NT2/D1 (cell line): Measurements from ENCODE around the gene CDCA3.

Source experiments
- YY1 ChIP-seq: IDR thresholded peaks from 2 replicates; pipeline ENCODE4 v1.6.1; 2011; ENCODE audit not compliant: insufficient read length, insufficient read depth
- ZNF274 ChIP-seq: IDR thresholded peaks from 2 replicates; pipeline ENCODE4 v1.6.1; 2011; ENCODE audit warnings: mild to moderate bottlenecking, low read depth, low read length

DNA sequence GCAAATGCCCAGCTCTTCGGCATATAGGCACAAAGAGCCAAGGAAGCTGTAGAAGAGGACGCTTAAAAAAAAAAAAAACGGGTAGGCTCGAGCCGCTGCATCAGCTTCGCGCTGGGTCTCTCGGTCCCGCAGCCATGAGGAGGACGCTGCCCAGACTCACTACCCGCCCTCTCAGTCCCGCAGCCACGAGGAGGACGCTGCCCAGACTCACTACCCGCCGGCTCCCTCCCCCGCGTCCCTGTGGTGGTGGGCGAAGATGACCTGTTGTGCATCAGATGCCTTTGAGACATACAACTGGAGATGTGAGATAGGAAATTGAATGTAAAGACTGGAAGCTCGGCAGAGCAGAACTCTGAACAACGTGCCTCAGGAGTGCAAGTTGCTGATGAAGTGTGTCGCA lies 33.5 kb upstream of the CDCA3 start:
- TF ChIP-seq ZNF274: no peak
- no peak for TF ChIP-seq YY1
